HCT116 (cell line): Measurements from ENCODE around the gene CRYBG3.

ENCODE experiments used
- EGR1 ChIP-seq: IDR thresholded peaks from 2 replicates; pipeline ENCODE4 v1.6.1; 2012; ENCODE audit warnings: low read depth
- POLR2A ChIP-seq: IDR thresholded peaks from 2 replicates; pipeline ENCODE4 v1.7.0; 2011; ENCODE audit warnings: borderline replicate concordance; ENCODE audit not compliant: insufficient read depth, insufficient read length; ENCODE audit errors: extremely low read depth
- POLR2AphosphoS5 ChIP-seq: IDR thresholded peaks from 2 replicates; pipeline ENCODE4 v1.6.1; 2011; ENCODE audit warnings: mild to moderate bottlenecking, low read depth, low read length, moderate library complexity
- RAD21 ChIP-seq: IDR thresholded peaks from 2 replicates; pipeline ENCODE4 v1.6.1; 2012; ENCODE audit warnings: low read depth, mild to moderate bottlenecking
- SRF ChIP-seq: IDR thresholded peaks from 2 replicates; pipeline ENCODE4 v1.6.1; 2012; ENCODE audit warnings: low read depth
- YY1 ChIP-seq: IDR thresholded peaks from 2 replicates; pipeline ENCODE4 v1.6.1; 2011; ENCODE audit warnings: low read length, low read depth, moderate library complexity, mild to moderate bottlenecking; ENCODE audit not compliant: insufficient replicate concordance; ENCODE audit errors: extremely low read depth
- TF ChIP-seq, protein P1 (sequence below): IDR thresholded peaks from 2 replicates; pipeline ENCODE4 v1.6.1; 2012
- TF ChIP-seq, protein P2 (sequence below), 3 experiments: fragments of 200-600 bp in 1 of 3; sonication (generic) in 1 of 3; IDR thresholded peaks in 2 of 3; conservative IDR thresholded peaks in 1 of 3; 2 replicates each; pipeline ENCODE4 v1.5.1; 2012 to 2017; ENCODE audit warnings: low read depth in 2 of 3, low read length in 2 of 3, antibody characterized with exemption in 1 of 3, borderline replicate concordance in 1 of 3, control low read depth in 1 of 3, mild to moderate bottlenecking in 1 of 3, mixed read lengths in 1 of 3, mixed run types in 1 of 3, moderate library complexity in 1 of 3; ENCODE audit not compliant: insufficient read depth in 1 of 3

DNA sequence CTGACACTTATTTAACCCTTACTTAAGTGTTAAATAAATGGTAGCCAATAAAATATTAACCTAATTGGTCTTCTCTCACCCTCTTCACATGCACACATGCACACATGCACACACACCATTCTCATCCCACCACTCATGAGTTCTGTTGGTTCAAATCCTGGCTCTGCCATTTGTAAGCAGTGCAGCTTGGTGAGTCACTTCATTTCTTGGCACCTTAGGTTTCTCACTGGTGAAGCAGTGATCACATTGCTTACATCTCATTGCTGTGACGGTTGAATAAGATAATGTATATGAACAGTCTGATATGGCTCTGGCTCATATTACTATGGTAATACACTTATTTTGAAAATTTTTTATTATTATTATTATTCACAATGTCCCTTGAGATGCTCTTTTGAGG is 116.6 kb downstream of the CRYBG3 start:
- TF ChIP-seq, protein P1, sequence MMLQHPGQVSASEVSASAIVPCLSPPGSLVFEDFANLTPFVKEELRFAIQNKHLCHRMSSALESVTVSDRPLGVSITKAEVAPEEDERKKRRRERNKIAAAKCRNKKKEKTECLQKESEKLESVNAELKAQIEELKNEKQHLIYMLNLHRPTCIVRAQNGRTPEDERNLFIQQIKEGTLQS, result no peak
- TF ChIP-seq, protein P2, sequence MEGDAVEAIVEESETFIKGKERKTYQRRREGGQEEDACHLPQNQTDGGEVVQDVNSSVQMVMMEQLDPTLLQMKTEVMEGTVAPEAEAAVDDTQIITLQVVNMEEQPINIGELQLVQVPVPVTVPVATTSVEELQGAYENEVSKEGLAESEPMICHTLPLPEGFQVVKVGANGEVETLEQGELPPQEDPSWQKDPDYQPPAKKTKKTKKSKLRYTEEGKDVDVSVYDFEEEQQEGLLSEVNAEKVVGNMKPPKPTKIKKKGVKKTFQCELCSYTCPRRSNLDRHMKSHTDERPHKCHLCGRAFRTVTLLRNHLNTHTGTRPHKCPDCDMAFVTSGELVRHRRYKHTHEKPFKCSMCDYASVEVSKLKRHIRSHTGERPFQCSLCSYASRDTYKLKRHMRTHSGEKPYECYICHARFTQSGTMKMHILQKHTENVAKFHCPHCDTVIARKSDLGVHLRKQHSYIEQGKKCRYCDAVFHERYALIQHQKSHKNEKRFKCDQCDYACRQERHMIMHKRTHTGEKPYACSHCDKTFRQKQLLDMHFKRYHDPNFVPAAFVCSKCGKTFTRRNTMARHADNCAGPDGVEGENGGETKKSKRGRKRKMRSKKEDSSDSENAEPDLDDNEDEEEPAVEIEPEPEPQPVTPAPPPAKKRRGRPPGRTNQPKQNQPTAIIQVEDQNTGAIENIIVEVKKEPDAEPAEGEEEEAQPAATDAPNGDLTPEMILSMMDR (IDR thresholded peaks at IDR 0.05 in 2 of 3, conservative IDR thresholded peaks at IDR 0.05 in 1 of 3; ENCODE audit: borderline replicate concordance in 1 of 3, insufficient read depth in 1 of 3, low read depth in 2 of 3, low read length in 2 of 3), result no peak
- TF ChIP-seq POLR2AphosphoS5 (no peak), YY1 (no peak), POLR2A (no peak), RAD21 (no peak), EGR1 (no peak), SRF (no peak)
